NCI-H524 (cell line): ENCODE data around the gene CFAP74.
A peak's percentile ranks its signal among the peaks of the same experiment; 100 is the strongest.

ENCODE experiments used
- DNase-seq, 2 experiments: peaks; one replicate each; lab custom pipeline; 2025; lab: John Stamatoyannopoulos, UW

The CFAP74 gene

GRCh38 chr1:1971688-1972087 is 31.9 kb downstream of the CFAP74 start:
- DNase-seq, result no peak

DNA sequence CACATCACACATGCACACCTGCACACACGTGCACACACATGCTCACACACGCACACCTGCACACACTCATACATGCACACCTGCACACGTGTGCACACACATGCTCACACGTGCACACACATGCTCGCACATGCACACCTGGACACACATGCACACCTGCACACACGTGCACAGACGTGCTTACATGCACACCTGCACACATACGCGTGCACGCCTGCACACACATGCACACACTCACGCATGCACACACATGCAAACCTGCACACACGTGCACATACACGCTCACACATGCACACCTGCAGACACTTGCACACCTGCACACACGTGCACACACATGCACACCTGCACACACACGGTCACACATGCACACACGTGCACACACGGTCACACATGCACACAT is 32.6 kb downstream of the CFAP74 start:
- DNase-seq, result no peak

DNA sequence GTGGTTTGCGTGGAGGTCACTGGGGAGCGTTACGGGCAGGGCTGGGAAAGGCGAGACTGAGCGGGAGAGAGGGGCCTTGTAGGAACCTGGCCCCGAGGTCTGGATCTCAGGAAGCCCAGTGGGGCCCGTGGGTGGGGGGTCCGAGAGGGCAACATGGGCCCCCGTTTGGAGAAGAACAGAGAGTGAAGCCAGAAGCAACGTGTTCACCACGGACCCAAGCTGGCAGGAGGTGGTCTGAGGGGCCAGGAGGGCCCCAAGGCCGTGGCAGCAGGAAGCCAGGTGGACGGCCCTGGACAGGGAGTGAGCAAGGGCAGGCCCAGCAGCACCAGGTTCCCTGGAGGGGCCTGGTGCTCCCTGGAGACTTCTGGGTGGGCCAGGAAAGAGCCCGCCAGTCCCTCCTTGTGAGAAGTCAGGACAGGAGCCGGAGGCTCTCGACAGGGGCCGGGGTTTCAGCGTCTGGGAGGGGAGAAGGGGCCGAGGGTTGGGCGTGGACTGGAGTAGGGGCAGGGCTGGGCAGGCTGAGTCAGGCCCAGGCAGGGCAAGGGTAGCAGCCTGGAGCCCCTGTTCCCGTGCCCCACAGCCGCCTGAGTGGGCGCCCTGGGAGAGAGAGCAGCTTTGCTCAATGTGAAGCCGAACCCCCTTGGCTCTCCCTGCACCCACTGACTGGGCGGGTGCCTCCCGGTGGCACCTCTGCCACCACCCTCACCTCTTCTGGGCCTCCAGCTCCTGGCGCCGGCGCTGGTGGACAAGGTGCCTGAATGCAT is 33.5 kb downstream of the CFAP74 start:
- no peak for DNase-seq

DNA sequence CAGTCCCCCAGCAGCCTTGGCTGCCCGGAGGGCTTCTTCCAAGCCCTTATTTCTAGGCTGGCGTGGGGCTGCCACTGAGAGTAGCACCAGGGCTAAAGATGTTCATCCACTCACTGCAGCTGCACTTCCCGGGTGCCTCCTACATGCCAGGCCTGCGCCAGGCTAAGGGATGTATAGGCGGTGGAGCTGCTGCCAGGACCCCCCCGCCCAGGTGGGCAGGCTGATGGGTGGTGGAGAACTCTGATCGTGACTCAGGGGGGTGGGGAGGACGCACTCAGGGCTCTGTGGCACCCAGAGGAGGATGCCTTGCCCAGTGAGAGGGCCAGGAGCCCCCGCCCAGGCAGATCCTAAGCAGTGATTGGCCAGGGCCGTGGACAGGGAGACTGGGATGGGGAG is 34.1 kb downstream of the CFAP74 start:
- no peak for DNase-seq

- DNase-seq, result no peak
These were observed 34.6 kb downstream of the CFAP74 start for GRCh38 chr1:1968767-1969504.

GRCh38 chr1:1967879-1968278 is 35.7 kb downstream of the CFAP74 start:
- no peak for DNase-seq

- no peak for DNase-seq
These were observed 36.4 kb downstream of the CFAP74 start for GRCh38 chr1:1967151-1967550.

GRCh38 chr1:1966071-1966740 is 37.4 kb downstream of the CFAP74 start:
- no peak for DNase-seq

- DNase-seq, result no peak
These were observed 38.0 kb downstream of the CFAP74 start for GRCh38 chr1:1965546-1965945.

DNA sequence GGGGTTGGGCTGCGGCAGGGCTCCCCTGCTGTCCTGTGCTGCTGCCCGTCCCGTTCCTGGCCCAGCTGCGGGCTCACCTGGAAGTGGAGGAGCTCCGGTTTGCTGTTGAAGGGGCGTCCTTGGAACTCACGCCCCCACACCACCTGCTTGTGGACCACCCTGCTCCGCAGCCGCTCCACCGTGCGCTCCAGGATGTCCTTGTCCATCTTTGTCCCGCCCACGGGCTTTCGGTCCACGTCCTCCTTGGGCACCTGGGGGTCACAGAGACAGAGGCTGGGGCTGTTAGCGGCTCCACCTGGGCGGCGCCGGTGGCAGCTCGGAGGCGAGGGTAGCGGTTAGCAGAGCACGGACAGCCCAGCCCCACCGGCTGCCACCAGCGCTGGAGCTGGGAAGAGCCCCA is 38.8 kb downstream of the CFAP74 start:
- no peak for DNase-seq

DNA sequence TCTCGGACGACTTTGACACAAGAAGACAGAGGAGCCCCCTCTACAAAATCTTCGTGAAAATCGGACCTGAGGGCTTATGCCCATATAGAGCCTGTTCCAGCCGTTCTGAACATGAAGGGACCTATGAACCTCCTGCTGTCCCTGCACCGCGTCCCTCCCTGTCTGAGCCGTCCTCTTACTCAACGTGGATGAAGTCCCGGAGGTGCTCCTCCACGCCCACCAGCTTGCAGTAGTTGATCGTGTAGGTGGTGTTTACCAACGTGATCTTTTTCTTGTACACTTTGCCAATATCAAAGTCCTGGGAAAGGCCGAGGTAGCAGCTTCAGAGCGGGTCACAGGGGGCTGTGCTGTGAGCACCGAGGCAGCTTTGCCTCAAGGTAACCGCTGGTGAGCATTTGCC is 40.0 kb downstream of the CFAP74 start:
- DNase-seq, result no peak

- no peak for DNase-seq
These were observed 40.8 kb downstream of the CFAP74 start for GRCh38 chr1:1962752-1963151.

DNA sequence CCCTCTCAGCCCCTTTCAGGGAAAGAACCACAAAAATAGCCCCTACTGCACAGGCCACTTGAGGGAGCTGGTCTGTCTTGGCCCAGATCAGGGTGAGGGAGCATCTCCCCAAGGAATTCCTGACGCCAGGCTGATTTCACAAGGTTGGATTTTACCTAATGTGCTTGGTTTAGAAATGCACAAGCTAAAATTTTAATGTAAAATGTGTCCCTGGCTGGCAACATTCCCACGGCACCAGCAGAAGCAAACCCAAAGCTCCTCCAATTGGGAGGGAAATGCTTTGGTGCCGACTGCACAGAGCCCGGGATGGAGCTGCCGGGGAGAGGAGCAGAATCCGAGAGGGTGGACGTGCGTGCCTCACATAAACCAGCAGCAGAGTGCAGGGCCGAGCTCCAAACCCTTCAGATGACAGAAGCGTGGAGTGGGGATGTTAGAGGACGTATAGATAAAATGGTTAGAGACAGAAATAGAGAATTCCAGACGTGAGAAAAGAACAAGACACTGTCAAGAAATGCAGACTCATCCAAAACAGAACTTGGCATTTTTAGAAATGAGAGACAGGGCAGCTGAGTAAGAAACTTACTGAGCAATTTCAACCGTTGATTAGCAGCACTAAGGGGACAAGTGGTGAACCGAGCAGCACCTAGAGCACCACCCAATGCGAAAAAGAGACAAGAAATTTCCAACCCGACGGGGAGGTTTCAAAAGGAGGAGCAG is 42.9 kb downstream of the CFAP74 start:
- DNase-seq, result no peak

- peak; percentile 44 to 83 for DNase-seq
These were observed 43.6 kb downstream of the CFAP74 start for GRCh38 chr1:1959840-1960479.

GRCh38 chr1:1959459-1959839 is 44.1 kb downstream of the CFAP74 start:
- no peak for DNase-seq

DNA sequence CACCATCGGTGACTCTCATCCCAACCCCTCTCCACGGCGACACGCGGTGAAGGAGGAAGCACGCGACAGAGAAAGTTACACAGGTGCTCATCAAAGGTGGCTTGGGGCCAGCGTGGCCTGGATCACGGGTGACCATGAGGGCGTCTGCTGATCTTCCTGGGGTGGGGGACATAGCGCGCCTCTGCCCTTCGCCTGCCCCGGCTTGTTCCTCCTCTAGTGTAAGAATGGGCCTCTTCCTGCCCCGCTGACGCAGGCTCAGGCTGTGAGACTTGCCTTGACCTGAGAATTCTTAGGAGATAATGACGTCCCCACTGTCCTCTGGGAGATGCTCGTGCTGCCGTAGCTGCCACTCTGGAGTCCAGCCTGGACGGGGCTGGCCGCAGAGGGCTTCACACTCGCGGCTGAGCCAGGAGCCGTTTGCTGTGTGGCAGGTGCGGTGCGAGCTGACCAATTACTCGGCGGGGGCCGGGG is 45.5 kb downstream of the CFAP74 start:
- DNase-seq, result no peak

GRCh38 chr1:1957533-1957961 is 46.0 kb downstream of the CFAP74 start:
- no peak for DNase-seq

DNA sequence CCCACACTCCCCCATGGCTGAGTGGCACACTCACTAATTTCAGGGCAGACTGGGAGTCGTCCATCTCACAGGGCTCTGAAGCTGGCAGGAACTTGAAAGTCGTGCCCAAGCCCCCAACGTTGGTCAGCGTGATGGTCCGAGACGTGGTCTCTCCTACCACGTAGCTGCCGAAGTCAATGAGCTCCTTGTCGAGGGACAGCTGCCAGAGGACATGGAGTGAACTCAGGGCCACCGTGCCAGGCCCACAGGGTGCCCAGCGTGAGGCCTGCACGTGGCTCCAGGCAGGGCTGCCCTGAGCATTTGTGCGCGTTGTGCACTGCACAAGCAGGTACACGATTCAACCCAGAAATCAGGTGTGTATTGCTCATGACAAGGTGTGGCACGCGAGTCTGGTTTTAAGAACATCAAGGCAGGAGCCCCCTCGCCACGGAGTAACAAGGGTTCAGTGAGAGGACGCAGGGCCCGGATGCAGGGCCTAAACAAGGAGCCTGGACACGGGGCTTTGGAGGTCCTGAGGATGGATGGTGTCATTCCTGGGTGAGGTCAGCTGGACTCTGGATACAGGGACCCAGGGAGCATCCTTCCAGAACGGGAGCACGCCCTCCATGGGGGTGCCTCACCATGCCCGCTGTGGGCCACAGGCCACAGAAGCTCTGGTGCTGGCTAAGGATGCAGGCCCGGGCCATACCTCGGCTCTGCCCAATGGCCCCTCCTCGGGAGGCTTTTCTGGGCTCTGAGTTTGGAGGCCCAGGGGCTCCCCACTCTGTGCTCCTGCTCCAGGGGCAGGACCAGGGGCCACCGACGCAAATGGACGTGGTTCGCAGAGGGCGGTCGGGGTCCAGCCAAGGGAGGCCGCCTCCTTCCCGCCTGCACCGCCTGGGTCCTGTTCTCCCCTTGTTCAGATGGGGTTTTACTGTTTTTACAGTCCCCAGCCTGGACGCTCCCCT is 46.7 kb downstream of the CFAP74 start:
- no peak for DNase-seq

GRCh38 chr1:1956101-1956500 is 47.5 kb downstream of the CFAP74 start:
- no peak for DNase-seq

DNA sequence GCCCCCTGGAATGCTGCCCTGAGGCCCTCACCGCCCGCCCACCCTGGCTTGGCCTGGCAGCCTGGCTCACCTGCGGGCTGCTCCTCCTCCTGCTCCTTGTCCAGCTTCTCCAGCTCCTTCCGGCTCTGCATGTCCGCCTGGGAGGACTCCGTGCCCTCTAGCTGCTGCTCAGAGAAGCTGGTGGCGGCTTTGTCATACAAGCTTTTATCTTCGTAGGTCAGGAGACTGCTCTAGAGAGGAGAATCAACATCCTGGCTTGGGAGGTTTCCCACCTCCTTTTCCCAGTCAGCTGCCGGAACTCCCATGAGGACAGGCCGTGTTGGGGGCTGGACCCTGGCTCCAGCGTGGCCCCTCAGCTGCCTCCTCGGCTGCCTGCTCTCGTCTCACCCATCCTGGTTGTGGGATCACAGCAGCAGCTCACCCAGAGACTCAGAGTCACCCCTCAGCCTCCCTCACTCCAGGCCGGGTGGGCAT is 47.9 kb downstream of the CFAP74 start:
- no peak for DNase-seq
